ENCODE results near the gene KLHL6.

Gene KLHL6

DNA sequence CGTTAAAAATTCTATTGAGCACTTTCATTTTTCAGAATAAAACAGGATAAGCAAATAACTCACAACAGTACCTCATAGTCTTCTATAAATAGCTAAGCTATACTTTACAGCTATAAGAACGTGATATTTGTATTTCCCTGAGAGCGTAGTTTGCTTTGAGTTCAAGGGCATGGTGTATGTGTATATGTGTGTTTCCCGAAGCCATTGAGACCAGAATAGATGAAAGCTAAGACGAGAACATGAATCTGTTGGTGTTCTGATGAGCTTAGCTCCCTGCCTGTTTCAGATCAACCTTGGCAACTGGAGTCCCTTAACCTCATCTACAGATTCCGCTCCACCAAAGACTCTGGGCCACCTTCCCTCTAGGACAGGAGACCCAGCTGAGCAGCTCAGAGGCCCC, 67.6 kb downstream of the KLHL6 start:
- no peak for DNase-seq (ENCODE audit: low read depth in 1 of 2, low spot score in 1 of 2)
- no peaks in the 10 kb centered on the region for H3K27me3 ChIP-seq (ENCODE audit: insufficient read depth, poor library complexity, severe bottlenecking)
- no peak overlapping the region for H3K27ac ChIP-seq (replicated peaks)
- TF ChIP-seq, protein P1, sequence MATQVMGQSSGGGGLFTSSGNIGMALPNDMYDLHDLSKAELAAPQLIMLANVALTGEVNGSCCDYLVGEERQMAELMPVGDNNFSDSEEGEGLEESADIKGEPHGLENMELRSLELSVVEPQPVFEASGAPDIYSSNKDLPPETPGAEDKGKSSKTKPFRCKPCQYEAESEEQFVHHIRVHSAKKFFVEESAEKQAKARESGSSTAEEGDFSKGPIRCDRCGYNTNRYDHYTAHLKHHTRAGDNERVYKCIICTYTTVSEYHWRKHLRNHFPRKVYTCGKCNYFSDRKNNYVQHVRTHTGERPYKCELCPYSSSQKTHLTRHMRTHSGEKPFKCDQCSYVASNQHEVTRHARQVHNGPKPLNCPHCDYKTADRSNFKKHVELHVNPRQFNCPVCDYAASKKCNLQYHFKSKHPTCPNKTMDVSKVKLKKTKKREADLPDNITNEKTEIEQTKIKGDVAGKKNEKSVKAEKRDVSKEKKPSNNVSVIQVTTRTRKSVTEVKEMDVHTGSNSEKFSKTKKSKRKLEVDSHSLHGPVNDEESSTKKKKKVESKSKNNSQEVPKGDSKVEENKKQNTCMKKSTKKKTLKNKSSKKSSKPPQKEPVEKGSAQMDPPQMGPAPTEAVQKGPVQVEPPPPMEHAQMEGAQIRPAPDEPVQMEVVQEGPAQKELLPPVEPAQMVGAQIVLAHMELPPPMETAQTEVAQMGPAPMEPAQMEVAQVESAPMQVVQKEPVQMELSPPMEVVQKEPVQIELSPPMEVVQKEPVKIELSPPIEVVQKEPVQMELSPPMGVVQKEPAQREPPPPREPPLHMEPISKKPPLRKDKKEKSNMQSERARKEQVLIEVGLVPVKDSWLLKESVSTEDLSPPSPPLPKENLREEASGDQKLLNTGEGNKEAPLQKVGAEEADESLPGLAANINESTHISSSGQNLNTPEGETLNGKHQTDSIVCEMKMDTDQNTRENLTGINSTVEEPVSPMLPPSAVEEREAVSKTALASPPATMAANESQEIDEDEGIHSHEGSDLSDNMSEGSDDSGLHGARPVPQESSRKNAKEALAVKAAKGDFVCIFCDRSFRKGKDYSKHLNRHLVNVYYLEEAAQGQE (IDR thresholded peaks at IDR 0.05; ENCODE audit: insufficient replicate concordance, low read depth): no peak
- TF ChIP-seq SPI1 (IDR thresholded peaks at IDR 0.05; ENCODE audit: borderline replicate concordance, low read depth): no peak
- TF ChIP-seq POLR2AphosphoS5 (IDR thresholded peaks at IDR 0.05; ENCODE audit: low read depth): no peak
- TF ChIP-seq, protein P2, sequence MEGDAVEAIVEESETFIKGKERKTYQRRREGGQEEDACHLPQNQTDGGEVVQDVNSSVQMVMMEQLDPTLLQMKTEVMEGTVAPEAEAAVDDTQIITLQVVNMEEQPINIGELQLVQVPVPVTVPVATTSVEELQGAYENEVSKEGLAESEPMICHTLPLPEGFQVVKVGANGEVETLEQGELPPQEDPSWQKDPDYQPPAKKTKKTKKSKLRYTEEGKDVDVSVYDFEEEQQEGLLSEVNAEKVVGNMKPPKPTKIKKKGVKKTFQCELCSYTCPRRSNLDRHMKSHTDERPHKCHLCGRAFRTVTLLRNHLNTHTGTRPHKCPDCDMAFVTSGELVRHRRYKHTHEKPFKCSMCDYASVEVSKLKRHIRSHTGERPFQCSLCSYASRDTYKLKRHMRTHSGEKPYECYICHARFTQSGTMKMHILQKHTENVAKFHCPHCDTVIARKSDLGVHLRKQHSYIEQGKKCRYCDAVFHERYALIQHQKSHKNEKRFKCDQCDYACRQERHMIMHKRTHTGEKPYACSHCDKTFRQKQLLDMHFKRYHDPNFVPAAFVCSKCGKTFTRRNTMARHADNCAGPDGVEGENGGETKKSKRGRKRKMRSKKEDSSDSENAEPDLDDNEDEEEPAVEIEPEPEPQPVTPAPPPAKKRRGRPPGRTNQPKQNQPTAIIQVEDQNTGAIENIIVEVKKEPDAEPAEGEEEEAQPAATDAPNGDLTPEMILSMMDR (IDR thresholded peaks at IDR 0.05; ENCODE audit: insufficient read depth, low read length): no peak
- H3K4me3 ChIP-seq (replicated peaks; ENCODE audit: insufficient read depth, low read length): no peak overlapping the region

DNA sequence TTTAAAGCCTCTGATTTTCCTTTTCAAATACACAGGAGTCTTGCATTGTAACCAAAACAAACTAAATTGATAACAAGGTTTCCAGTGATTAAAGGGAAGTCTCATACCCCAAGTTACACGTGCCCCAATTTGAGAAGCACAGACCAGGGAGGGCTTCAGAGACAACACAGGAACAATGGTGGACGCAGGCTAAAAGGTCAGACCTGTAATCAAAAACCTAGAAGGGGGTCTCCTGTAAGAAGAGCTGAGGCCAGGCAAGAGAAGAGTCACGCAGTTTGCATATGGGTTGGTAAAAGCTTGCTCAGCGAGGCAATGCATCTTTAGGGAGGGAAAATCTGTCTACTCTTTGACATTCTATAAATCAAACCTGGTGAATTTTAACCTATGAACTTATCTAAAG, 68.5 kb downstream of the KLHL6 start:
- TF ChIP-seq, protein P1 (IDR thresholded peaks at IDR 0.05; ENCODE audit: insufficient replicate concordance, low read depth): no peak
- TF ChIP-seq GABPA (IDR thresholded peaks at IDR 0.05; ENCODE audit: low read depth): no peak
- TF ChIP-seq POLR2AphosphoS5 (IDR thresholded peaks at IDR 0.05; ENCODE audit: low read depth): no peak
- TF ChIP-seq, protein P2 (IDR thresholded peaks at IDR 0.05; ENCODE audit: insufficient read depth, low read length): no peak
- no peak for TF ChIP-seq SPI1 (IDR thresholded peaks at IDR 0.05; ENCODE audit: borderline replicate concordance, low read depth)
- Histone ChIP-seq H3K27ac (replicated peaks) (no peak overlapping the region), H3K27me3 (ENCODE audit: insufficient read depth, poor library complexity, severe bottlenecking) (no peaks in the 10 kb centered on the region), H3K4me3 (replicated peaks; ENCODE audit: insufficient read depth, low read length) (no peak overlapping the region)
- no peak for DNase-seq (ENCODE audit: low read depth in 1 of 2, low spot score in 1 of 2)

DNA sequence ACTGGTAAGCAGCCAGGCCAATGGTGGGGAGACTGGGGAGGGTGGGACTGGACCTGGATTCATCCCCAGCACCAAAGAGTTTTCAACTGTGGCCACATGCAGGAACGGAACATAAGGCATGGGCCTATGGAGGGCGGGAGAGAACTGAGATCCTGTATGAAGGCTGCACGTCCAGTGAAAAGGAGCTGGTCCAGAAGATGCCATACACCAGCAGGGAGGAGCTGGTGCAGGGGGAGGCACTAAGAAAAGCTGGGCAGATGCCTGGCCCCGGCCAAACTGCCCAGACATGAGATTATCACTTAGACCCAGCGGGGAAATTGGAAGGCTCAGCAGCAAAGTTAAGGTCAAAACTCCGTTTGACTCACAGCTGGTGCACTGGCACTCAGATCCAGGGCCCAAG, 69.0 kb downstream of the KLHL6 start:
- no peak for TF ChIP-seq POLR2AphosphoS5 (IDR thresholded peaks at IDR 0.05; ENCODE audit: low read depth)
- no peak for TF ChIP-seq SPI1 (IDR thresholded peaks at IDR 0.05; ENCODE audit: borderline replicate concordance, low read depth)
- no peak for TF ChIP-seq GABPA (IDR thresholded peaks at IDR 0.05; ENCODE audit: low read depth)
- TF ChIP-seq, protein P2 (IDR thresholded peaks at IDR 0.05; ENCODE audit: insufficient read depth, low read length): no peak
- TF ChIP-seq, protein P1 (IDR thresholded peaks at IDR 0.05; ENCODE audit: insufficient replicate concordance, low read depth): no peak
- no peak for DNase-seq (ENCODE audit: low read depth in 1 of 2, low spot score in 1 of 2)
- H3K27ac ChIP-seq (replicated peaks): no peak overlapping the region

More for the DNA sequence above, 69.0 kb downstream of the KLHL6 start:
- no peak overlapping the region for H3K4me3 ChIP-seq (replicated peaks; ENCODE audit: insufficient read depth, low read length)
- no peaks in the 10 kb centered on the region for H3K27me3 ChIP-seq (ENCODE audit: insufficient read depth, poor library complexity, severe bottlenecking)
